Forelimb muscle (tissue), 1 donor: ENCODE results near the gene CEACAM18. TPM values are rescaled to one million over a fixed set of nuclear protein-coding genes. Genes with fewer than 3 reads are reported as not detected.
"Not testable (repeated sequence)": the region's sequence is repeated elsewhere in the genome, so short reads cannot be mapped to it uniquely, and the experiment has no call there.

ENCODE experiments used
- DNase-seq: peaks from one replicate; pipeline ENCODE4 v3.0.0-alpha.2; 2013; ENCODE audit warnings: low read depth
- polyA plus RNA-seq: library from polyadenylated mRNA; unstranded; fragments of 120-200 nt; gene quantifications from one replicate; pipeline ENCODE4 v1.2.1, GENCODE V29; 2013; ENCODE audit not compliant: insufficient read length

Gene CEACAM18
- polyA plus RNA-seq, 1 donor = not detected

DNA sequence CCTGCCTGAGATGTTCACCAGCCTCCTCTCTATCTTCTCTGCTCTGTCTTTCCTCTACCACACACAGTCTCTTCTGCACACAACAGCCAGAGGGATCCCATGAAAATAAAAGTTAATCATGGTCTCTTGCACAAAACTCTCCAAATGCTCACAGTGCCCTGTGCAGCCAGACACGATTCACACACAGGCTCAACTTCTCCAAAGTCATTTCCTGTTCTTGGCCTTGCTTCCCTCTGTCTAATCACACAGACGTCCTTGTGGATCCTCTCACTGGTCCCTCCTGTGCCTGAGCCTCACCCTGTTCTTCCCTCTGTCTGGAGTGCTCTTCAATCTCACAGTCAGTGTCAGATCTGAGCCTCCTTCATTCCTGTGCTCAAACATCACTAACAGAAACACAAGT lies 15.4 kb downstream of the CEACAM18 start:
- no peak for DNase-seq

DNA sequence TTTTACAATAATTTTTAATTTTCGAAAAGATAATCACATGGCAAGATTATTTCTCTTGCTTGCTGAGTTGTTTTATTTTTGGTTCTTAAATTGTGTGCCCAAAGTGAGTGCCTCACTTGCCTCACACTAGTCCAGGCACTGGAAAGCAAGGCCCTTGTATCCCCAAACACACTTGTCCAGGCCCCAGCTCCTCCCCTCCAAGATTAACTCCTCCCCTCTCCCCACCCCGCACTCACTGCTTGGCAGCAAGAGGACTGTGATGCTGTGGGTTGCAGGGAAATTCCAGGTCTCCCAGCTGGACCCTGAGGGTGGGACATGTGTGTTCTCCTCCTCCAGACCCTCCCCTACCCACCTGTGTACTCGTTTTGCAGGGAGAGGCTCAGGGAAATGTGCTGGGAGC lies 19.3 kb downstream of the CEACAM18 start:
- DNase-seq = no peak

DNA sequence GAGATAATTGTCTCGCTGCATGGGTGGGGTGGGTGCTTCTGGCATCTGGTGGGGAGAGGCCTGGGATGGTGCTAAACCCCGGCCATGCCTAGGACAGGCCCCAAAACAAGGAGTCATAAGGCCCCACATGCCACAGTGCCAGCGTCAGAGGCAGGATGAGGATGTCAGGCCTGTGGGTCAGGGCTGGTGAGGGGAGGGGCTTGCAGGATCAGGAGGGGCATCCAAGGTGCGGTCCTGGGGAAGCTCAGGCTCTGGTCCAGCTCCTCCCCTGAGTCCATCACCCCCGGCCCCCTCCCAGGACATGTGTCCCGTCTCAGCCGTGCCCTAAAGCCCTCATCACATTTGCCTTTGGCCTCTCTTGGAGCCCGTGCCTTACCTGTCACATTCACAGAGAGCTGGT lies 22.6 kb downstream of the CEACAM18 start:
- not testable (repeated sequence) for DNase-seq

DNA sequence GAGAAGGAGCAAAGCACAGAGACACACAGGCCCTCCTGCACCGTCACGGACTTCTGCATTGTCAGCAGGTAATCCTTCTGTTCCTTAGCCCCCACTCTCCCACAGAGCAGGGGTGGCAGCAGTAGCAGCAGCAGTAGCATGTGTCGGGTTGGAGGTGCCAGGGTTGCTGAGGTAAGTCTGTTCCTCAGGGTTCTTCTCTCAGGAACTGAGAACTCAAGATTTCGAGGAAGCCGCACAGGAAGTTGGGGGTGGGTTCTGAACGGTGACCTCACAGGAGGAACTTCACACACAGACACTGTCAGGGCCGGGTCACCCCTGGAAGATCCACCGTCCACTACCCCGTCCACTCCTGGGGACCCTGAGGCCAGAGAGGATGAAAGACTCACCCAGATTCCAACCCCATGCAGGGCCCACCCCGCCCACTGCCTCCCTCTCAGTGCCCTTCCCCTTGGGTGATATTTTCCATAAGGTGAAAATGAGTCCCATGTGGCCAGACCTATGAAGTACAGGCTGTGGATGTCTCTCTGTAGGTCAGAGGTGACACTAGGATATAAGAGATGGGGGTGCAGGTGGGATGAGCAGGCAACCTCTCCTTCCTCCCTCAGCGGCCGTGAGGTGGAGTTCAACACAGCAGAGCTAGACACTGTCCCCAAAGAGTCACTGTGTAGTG lies 23.4 kb downstream of the CEACAM18 start, which contains the start of gene SIGLEC12:
TSS of gene SIGLEC12 (minus strand) at position 207 of the 670 bp plus-strand sequence. CDS start at position 140, 67 bp downstream.
- DNase-seq = no peak

DNA sequence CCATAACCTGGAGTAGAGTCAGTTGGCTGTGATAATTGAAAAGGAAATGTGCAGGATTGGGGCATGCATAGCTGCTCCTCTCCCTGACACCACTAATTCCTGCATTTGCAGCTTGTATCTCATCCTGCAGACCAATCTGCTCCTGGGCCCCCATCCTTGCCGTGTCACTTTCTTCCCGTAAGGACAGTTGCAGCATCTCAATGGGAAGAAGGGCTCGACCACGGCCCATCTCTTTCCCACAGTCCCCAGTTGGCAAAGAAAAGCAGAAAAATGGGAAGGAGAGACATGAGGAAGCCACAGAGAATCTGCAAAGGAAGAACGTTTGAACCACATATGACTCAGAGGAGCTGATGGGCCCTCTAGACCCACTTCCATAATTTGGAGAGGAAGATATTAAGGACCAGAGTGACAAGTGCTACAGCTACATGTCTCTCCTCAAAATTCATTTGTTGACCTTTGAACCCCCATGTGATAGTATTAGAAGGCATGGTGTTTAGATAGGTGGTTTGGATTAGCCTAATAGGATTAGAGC lies 25.0 kb downstream of the CEACAM18 start:
- no peak for DNase-seq

DNA sequence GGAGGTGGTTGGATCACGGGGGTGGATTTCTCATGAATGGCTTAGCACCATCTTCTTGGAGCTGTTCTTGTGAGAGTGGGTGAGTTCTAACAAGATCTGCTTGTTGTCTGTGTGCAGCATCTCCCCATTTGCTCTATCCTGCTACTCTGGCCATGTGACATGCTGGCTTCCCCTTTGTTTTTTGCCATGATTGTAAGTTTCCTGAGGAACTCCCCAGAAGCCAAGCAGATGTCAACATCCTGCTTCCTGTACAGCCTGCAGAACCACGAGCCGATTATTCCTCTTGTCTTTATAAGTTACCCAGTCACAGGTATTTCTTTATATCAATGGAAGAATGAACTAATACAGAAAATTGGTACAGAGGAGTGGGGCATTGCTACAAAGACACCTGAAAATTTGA lies 25.6 kb downstream of the CEACAM18 start:
- DNase-seq = no peak

DNA sequence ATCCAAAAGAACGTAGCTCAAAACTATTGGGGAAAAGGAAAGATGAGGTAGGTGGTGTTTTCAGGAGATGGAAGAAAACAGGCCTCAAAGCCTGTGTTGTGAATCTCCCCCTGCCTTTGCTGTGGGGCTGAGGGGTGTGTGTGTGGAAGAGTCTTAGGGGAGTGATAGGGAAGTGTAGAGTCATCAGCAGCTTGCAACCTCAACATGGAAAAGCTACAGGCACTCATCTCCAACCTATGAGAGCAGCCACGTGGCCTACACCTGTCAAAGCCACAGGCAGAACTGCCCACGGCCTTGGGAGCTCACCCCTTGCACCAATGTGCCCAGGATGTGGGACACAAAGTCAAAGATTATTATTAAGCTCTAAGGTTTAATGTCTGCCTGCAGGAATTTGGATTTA lies 27.6 kb downstream of the CEACAM18 start:
- DNase-seq = no peak

DNA sequence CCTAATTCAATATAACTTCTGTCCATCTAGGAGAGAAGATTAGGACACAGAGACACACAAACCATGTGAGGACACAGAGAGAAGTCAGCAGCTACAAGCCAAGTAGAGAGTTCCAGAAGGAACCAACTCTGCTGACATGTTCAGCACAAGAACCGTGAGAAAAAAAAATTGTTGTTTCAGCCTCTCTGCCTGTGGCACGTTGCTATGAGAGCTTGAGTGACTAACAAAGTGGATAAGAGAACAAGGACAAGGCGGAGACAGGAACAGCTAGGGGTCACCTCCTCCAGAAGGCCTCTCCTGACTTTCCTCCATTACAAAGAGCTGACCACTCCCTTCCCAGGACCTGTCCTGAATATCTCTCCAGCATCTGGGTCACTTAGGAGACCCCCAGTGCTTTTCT lies 28.9 kb downstream of the CEACAM18 start:
- no peak for DNase-seq

DNA sequence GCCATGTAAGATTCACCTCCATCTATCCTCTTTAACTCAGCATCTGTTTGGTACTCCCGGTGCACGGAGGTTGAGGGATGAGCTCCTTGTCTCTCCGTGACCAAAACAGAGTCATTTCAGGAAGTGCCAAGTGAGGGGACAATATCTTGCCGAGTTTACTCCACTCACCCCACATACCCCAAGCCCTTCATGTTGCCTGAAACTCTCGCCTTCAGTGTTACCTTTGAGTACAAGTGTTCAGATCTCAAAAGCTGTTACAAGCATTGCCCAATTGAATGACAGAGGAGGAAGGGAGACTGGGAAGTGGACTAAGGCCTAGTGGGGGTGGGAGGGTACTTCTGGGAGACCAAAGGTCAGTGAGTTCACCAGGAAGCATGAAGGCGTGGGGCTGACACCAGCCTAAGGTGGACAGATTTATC lies 29.3 kb downstream of the CEACAM18 start:
- no peak for DNase-seq

DNA sequence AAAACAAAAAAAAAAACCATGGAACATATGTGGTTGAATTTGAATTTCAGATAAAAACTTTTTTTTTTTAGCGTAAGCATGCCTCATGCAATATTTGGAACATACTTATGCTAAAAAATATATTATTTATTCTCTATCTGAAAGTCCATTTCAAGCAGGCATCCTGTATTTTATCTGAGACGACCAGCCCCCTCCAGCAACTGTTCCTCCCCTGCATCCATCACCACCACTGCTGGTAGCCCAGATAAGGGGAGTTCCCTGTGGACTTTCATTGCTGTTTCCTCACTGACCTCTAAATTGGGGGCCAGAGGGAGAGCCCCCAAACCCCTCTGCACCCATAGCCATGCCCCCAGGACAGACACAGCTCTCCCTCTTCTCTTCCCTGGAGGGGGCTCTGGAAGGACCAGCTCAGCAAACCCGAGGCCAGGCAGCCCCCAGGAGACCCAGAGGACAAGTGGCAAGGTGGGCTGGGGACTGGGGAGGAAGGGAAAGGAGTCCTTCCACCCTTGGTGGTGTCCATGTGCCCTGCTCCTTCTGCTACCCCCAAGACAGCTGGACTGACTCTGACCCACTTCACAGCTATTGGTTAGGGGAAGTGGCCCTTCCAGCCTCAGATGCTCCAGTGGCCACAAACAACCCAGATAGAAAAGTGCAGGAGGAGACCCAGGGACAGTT lies 29.9 kb downstream of the CEACAM18 start:
- no peak for DNase-seq

DNA sequence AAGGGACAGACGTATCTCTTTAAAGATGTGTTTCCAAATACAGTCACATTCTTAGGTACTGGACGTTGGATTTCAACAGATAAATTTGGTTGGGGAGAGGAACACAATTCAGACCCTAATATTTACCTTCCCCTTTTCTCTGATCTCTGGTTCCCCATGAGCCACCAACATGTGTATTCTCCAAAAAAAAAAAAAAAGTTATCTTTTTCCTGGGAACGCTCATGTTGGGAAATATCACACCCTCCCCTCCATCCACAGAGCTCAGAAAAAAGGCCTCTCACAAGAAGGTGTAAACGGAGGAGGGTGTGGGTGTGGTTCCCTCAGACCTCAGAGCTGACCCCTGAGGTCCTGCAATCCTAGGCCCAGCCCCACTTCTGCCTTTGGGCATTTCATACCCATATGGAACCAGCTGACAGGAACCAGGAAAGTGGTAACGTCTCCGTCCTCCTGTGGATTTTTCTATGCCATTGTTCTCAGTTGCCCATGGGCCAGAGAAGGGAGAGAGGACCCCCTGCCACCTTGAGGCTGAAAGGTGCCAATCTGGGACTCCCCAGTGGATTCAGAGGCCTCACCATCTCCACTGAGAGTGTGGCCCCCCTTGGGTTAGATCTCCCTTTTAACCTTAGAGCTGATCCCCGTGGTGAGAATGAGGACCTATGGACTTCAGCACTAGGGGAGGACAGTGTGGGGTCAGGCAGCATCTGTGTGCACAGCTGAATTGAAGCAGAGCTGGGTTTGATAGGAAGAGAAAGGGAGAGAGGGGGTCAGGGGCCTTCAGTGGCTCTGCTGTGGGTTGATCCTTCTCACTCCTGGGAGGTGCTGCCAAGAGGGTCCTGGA lies 31.7 kb downstream of the CEACAM18 start:
- DNase-seq = no peak

DNA sequence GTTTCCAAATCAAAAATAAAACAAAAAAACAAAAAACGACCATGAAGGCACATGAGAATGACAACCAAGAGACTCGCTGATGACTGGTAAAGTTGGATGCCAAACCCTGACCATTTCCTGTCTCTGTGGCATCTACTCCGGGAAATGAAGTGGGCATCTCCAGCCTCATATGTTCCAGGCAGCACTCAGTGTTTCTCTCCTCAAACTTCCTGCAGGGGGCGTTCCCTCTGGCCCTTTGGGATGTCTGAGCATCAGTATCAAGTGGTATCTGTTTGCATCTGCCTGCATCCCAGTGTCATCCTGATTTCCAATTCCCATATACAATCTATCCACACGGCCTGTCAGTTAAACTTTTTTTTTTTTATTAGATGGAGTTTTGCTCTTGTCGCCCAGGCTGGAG lies 33.0 kb downstream of the CEACAM18 start:
- no peak for DNase-seq

DNA sequence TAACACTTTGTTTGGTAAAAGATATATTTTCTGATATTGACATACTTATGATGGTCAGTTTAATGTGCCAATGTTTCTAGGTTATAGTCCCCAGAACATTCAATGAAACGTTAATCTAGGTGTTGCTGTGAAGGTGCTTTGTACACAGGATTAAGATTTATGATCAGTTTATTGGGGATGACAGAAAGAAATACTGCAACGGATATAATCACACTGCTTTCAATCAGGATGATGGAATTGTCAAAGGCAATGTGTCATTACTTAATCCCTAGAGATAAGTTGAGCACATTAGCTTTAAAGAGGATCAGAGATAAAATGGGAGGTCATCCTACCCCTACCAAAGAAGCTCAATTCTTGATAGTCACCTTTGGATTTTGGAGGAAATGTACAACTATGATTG lies 35.6 kb downstream of the CEACAM18 start:
- no peak for DNase-seq

DNA sequence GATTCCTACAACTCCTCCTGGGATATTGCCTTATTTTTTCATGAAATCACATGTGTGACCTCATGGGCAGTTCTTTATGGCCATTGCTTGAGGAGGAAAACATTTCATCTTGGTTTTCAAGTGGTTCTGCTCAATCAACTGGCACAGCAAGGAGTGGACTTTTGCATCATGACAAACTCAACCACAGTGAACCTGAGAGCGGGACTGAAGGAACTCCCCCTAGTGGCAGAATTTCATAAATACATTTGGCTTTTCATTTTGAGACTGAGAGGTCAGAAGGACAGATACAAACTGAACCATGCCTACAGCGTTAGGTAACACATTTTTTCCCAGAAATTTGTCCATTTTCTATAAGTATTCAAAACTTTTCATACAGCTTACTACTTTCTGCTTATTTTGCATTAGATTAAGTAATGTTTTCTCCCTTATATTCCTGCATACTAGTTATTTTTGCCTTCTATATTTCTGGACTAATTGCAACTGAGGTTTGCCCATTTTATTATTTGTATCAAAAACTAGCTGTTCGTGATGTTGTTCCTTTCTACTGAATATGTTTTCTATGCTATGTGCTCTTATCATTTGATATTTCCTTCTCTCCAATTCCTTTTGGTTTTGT lies 36.6 kb downstream of the CEACAM18 start:
- DNase-seq = no peak

DNA sequence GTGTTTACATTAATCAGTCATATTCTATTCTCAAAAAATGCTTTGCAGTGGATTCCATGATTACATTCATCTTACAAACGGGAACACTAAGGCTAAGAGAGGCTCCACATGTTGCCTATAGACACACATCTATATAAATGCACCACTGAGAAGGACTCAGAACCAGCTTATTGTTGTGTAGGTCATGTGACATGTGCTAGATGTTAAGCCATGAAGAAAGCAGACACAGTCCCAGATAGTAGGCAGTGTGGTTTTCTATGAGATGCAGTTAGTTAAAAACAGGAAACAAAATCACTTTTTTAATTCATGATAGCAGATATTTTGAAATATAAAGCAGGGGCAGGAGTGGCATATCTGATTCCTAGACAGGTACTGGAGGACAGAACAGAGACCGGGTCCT lies 42.4 kb downstream of the CEACAM18 start:
- no peak for DNase-seq

DNA sequence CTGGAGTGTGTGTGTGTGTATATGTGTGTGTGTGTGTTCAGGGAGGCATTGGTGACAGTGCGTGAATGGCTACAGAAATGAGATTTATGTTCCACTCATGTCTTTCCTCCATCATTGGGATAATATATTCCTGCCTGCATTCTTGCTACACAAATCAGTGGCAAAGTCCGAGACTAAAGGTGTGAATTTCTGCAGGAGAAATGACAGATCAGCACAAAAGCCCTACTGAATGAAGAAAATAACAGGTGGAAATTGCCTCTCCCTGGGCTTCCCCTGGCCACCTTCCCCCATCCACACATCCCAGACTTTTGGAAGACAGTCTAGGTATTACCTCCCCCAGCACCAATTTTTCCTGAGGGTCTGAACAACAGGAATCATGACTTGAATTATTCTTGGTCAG lies 43.0 kb downstream of the CEACAM18 start:
- no peak for DNase-seq

DNA sequence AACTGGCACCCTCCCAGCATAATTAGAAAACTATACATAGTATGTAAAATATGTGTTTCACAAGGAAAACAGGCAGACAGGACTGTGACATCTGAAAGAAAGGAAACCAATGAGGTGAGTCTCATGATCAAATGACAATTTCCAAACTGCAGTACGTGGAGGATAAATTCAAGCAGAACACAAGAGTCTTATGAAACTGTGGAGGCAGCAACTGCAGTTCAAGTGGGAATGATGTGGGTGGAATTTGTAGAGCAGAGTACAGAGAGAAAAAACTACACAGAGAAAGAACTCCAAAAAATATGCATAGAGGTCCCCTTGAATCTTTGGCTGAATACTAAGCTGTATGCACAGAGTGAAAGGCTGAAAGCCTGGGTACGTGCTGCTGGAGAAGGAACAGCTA lies 43.4 kb downstream of the CEACAM18 start:
- DNase-seq = no peak

DNA sequence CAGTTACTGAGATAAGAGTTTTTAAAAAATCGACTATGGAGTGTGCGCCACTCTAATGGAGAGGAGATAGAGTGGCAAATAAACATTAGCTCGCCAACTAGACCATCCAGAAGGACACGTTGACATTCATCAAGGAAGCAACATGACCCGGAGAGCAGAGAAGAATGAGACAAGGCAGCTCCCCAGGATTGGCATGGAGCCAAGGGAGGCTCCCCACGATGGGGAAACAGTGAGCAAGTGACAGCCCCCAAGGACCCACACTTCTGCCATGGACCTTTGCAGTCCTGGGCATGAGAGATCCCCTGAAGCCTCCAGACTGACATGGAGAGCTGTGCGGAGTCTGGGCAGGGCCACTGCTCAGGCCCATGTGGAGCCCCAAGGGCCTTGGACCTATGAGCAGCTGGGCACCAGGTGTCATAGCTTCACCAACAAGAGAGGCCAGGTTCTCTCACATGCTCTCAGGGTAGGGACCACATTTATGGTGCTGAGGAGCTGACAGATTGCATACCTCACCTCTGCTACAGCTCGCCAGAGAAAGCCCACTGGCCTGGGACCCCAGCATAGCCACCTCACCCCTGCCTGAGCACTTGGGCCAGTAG lies 46.4 kb downstream of the CEACAM18 start:
- DNase-seq = no peak

DNA sequence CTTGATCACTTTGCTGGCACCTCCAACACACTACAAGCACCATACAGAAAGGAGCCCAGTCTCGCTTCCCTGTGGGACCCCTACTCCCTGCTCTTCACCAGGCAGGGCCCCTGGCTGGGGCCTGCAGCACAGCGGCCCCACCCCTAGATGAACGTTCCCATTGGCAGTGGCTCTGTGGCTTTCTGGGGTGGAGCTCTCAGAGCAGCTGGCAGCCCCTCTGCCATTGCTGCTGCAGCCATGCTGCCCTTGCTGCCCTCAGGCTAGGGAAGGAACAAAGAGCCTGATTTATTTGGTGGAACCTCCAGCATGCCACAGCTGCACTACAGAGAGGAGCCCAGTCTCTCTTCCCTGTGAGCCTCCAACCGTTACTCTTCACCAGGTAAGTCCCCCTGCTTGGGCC lies 47.3 kb downstream of the CEACAM18 start:
- no peak for DNase-seq

DNA sequence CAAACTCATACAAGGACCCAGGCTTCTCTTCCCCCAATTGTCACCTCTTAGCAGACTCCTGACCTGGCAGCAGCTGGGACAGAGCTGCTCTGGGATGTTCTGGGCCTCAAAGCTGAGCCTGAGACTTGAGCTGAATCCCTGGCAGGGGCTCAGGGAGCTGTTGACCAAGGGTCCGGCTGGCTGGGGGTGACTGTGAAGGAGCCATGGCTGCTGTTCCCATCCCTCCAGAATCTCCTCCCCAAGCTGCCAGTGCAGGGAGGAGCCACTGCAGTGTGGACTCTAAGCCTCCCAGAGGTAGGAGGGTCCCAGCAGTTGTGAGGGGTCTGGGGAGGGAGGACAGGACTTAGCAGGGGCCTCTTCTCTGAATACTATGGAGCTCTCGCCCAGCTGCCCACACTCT lies 51.0 kb downstream of the CEACAM18 start:
- DNase-seq = no peak

DNA sequence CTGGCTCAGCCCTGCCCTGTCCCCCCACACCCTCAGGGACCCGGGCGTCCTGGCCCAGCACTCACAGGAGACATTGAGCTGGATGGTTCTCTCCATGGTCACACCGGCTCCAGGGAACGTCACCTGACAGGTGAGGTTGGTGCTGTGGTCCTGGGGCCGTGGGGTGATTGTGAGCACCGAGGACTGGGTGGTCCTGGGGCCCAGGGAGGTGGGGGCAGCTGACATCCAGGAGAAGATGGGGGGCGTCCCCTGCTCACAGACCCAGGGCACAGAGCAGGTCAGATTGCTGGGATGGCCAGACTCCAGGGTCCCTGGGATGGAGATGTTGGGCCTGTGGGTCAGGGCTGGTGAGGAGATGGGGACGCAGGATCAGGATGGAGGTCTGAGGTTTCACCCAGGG lies 52.3 kb downstream of the CEACAM18 start:
- DNase-seq = no peak
